ENCODE data around the gene SDR42E2. TPM values are rescaled to one million over a fixed set of nuclear protein-coding genes. Genes with fewer than 3 reads are reported as not detected.

SDR42E2 gene
- total RNA-seq (2022; extraction: Qiagen RNA extraction) = not detected in 5 replicates

GRCh38 chr16:22161999-22162655, at the start of gene SDR42E2:
SDR42E2 (plus strand) TSS chr16:22162506; CDS start chr16:22165583, 3,077 bp downstream.

GRCh38 chr16:22206013-22206841, 43.9 kb downstream of the SDR42E2 start, which contains the start of gene EEF2K:
EEF2K (plus strand) TSS chr16:22206278; CDS start chr16:22225730, 19,452 bp downstream.

Other genes with a start within 250 kb of the SDR42E2 start
- 157 to 206 TPM (median 164 TPM) in 5 replicates for gene UQCRC2, start 209.1 kb upstream of the SDR42E2 start, total RNA-seq (2022; extraction: Qiagen RNA extraction)
- gene PDZD9, start 161.4 kb upstream of the SDR42E2 start, total RNA-seq (2022; extraction: Qiagen RNA extraction) = 0.16 TPM in 1 of 5 replicates, not detected in the others
- 8.3 to 15.9 TPM (median 14.0 TPM) in 5 replicates for gene MOSMO, start 154.4 kb upstream of the SDR42E2 start, total RNA-seq (2022; extraction: Qiagen RNA extraction)
- 0.03 to 0.11 TPM (median 0.07 TPM) in 3 of 5 replicates, not detected in the others for gene VWA3A, start 70.0 kb upstream of the SDR42E2 start, total RNA-seq (2022; extraction: Qiagen RNA extraction)
- gene EEF2K, start 43.8 kb downstream of the SDR42E2 start, total RNA-seq (2022; extraction: Qiagen RNA extraction) = 12.3 to 16.6 TPM (median 14.8 TPM) in 5 replicates
- 32.6 to 36.1 TPM (median 35.6 TPM) in 5 replicates for gene POLR3E, start 134.9 kb downstream of the SDR42E2 start, total RNA-seq (2022; extraction: Qiagen RNA extraction)
- 35.5 to 43.4 TPM (median 41.5 TPM) in 5 replicates for gene CDR2, start 212.1 kb downstream of the SDR42E2 start, total RNA-seq (2022; extraction: Qiagen RNA extraction)